Tibial nerve (tissue), 4 donors: ENCODE measurements around the gene MRPL33.

Experiments used
- EP300 ChIP-seq, 2 donors: sonication (generic); formaldehyde crosslinking; IDR thresholded peaks; one replicate each; pipeline ENCODE4 v1.6.1; 2017; ENCODE audit warnings: antibody characterized with exemption in 2 of 2, mild to moderate bottlenecking in 1 of 2
- POLR2A ChIP-seq, 2 donors: fragments of 450-650 bp; IDR thresholded peaks; one replicate each; pipeline ENCODE4 v1.6.1; 2017; ENCODE audit warnings: antibody characterized with exemption in 2 of 2, mild to moderate bottlenecking in 2 of 2, moderate library complexity in 2 of 2
- TF ChIP-seq, protein P1 (sequence below), 5 experiments: fragments of 200-600 bp in 3 of 5; fragments of 450-650 bp in 2 of 5; sonication (generic) in 3 of 5; IDR thresholded peaks; one replicate each; pipeline ENCODE4 v1.5.1; 2016 to 2019; ENCODE audit warnings: antibody characterized with exemption in 5 of 5, mild to moderate bottlenecking in 3 of 5, moderate library complexity in 2 of 5

- TF ChIP-seq, protein P1, sequence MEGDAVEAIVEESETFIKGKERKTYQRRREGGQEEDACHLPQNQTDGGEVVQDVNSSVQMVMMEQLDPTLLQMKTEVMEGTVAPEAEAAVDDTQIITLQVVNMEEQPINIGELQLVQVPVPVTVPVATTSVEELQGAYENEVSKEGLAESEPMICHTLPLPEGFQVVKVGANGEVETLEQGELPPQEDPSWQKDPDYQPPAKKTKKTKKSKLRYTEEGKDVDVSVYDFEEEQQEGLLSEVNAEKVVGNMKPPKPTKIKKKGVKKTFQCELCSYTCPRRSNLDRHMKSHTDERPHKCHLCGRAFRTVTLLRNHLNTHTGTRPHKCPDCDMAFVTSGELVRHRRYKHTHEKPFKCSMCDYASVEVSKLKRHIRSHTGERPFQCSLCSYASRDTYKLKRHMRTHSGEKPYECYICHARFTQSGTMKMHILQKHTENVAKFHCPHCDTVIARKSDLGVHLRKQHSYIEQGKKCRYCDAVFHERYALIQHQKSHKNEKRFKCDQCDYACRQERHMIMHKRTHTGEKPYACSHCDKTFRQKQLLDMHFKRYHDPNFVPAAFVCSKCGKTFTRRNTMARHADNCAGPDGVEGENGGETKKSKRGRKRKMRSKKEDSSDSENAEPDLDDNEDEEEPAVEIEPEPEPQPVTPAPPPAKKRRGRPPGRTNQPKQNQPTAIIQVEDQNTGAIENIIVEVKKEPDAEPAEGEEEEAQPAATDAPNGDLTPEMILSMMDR (IDR thresholded peaks at IDR 0.05) = no peak
- peak in 1 of 2 donors; percentile 22 for TF ChIP-seq EP300 (IDR thresholded peaks at IDR 0.05)
- no peak for TF ChIP-seq POLR2A (IDR thresholded peaks at IDR 0.05)
Observed at GRCh38 chr2:27779417-27780055, 8.0 kb downstream of the MRPL33 start.
